HG03280 (cell line): ENCODE measurements around the gene SLC66A2.

Experiments
- ATAC-seq: cut with Tn5 transposase; IDR thresholded peaks from one replicate; pipeline ENCODE4 v1.9.1; 2021; ENCODE audit warnings: mild to moderate bottlenecking, moderate library complexity; ENCODE audit not compliant: unreplicated experiment

SLC66A2 gene

GRCh38 chr18:79938196-79938595, 13.3 kb downstream of the SLC66A2 start:
- no peak for ATAC-seq

GRCh38 chr18:79937103-79937860, 14.2 kb downstream of the SLC66A2 start:
- no peak for ATAC-seq

GRCh38 chr18:79936641-79937040, 14.8 kb downstream of the SLC66A2 start:
- ATAC-seq, result no peak

GRCh38 chr18:79935925-79936324, 15.5 kb downstream of the SLC66A2 start:
- no peak for ATAC-seq

- no peak for ATAC-seq
These were observed 16.0 kb downstream of the SLC66A2 start for GRCh38 chr18:79935499-79935898.

- ATAC-seq, result no peak
These were observed 16.4 kb downstream of the SLC66A2 start for GRCh38 chr18:79935098-79935480.

GRCh38 chr18:79934311-79935097, 16.9 kb downstream of the SLC66A2 start:
- ATAC-seq, result no peak

GRCh38 chr18:79933765-79934164, 17.7 kb downstream of the SLC66A2 start:
- ATAC-seq, result no peak

GRCh38 chr18:79932907-79933306, 18.5 kb downstream of the SLC66A2 start:
- no peak for ATAC-seq

- ATAC-seq, result no peak
These were observed 20.0 kb downstream of the SLC66A2 start for GRCh38 chr18:79931475-79931874.

GRCh38 chr18:79930020-79930642, 21.3 kb downstream of the SLC66A2 start:
- ATAC-seq, result no peak

- ATAC-seq, result no peak
These were observed 22.9 kb downstream of the SLC66A2 start for GRCh38 chr18:79928563-79928960.

GRCh38 chr18:79927607-79928562, 23.6 kb downstream of the SLC66A2 start:
- ATAC-seq, result no peak

- ATAC-seq, result no peak
These were observed 24.5 kb downstream of the SLC66A2 start for GRCh38 chr18:79926715-79927606.

GRCh38 chr18:79926306-79926705, 25.1 kb downstream of the SLC66A2 start:
- ATAC-seq, result no peak

- ATAC-seq, result no peak
These were observed 26.4 kb downstream of the SLC66A2 start for GRCh38 chr18:79924814-79925731.

- ATAC-seq, result no peak
These were observed 27.4 kb downstream of the SLC66A2 start for GRCh38 chr18:79923896-79924585.

- ATAC-seq, result no peak
These were observed 28.5 kb downstream of the SLC66A2 start for GRCh38 chr18:79922971-79923411.
